GM18870 (cell line): ENCODE measurements around the gene TMEM131.
"Not testable (repeated sequence)": the region's sequence is repeated elsewhere in the genome, so short reads cannot be mapped to it uniquely, and the experiment has no call there.

Source experiments
- ATAC-seq: cut with Tn5 transposase; IDR thresholded peaks from one replicate; pipeline ENCODE4 v1.9.1; 2021; ENCODE audit warnings: moderate library complexity; ENCODE audit not compliant: unreplicated experiment

TMEM131 gene

GRCh38 chr2:97821862-97822261, 173.9 kb downstream of the TMEM131 start:
- not testable (repeated sequence) for ATAC-seq

- no peak for ATAC-seq
Measured at GRCh38 chr2:97819754-97820153, 176.0 kb downstream of the TMEM131 start.

- ATAC-seq: no peak
Measured at GRCh38 chr2:97816411-97816810, 179.3 kb downstream of the TMEM131 start.

GRCh38 chr2:97812931-97813330, 182.8 kb downstream of the TMEM131 start:
- ATAC-seq: no peak

- ATAC-seq: no peak
Measured at GRCh38 chr2:97808816-97809215, 186.9 kb downstream of the TMEM131 start.

GRCh38 chr2:97806738-97807618, 188.8 kb downstream of the TMEM131 start:
- ATAC-seq: no peak

- ATAC-seq: no peak
Measured at GRCh38 chr2:97805776-97806175, 190.0 kb downstream of the TMEM131 start.

- ATAC-seq: no peak
Measured at GRCh38 chr2:97801028-97801427, 194.7 kb downstream of the TMEM131 start.

- no peak for ATAC-seq
Measured at GRCh38 chr2:97798416-97798815, 197.3 kb downstream of the TMEM131 start.

GRCh38 chr2:97797355-97797754, 198.4 kb downstream of the TMEM131 start:
- ATAC-seq: no peak

GRCh38 chr2:97796465-97797126, 199.2 kb downstream of the TMEM131 start:
- ATAC-seq: no peak

GRCh38 chr2:97792416-97792815, 203.3 kb downstream of the TMEM131 start:
- ATAC-seq: no peak

GRCh38 chr2:97788986-97789644, 206.6 kb downstream of the TMEM131 start:
- no peak for ATAC-seq

GRCh38 chr2:97785818-97786217, 209.9 kb downstream of the TMEM131 start:
- ATAC-seq: no peak

GRCh38 chr2:97784953-97785352, 210.8 kb downstream of the TMEM131 start:
- no peak for ATAC-seq

- ATAC-seq: no peak
Measured at GRCh38 chr2:97781981-97782380, 213.8 kb downstream of the TMEM131 start.

- no peak for ATAC-seq
Measured at GRCh38 chr2:97779141-97779540, 216.6 kb downstream of the TMEM131 start.

- no peak for ATAC-seq
Measured at GRCh38 chr2:97775074-97775473, 220.7 kb downstream of the TMEM131 start.

GRCh38 chr2:97774425-97774824, 221.3 kb downstream of the TMEM131 start:
- no peak for ATAC-seq

- no peak for ATAC-seq
Measured at GRCh38 chr2:97770445-97770844, 225.3 kb downstream of the TMEM131 start.

GRCh38 chr2:97769711-97770110, 226.0 kb downstream of the TMEM131 start:
- no peak for ATAC-seq

GRCh38 chr2:97769308-97769707, 226.4 kb downstream of the TMEM131 start:
- no peak for ATAC-seq
